CMK (cell line): ENCODE measurements around the gene SMIM41.
"Not testable (repeated sequence)": the region's sequence is repeated elsewhere in the genome, so short reads cannot be mapped to it uniquely, and the experiment has no call there.

Experiments
- DNase-seq: peaks from one replicate; pipeline ENCODE4 v3.0.0-alpha.2; 2010; ENCODE audit warnings: low read depth

The SMIM41 gene

DNA sequence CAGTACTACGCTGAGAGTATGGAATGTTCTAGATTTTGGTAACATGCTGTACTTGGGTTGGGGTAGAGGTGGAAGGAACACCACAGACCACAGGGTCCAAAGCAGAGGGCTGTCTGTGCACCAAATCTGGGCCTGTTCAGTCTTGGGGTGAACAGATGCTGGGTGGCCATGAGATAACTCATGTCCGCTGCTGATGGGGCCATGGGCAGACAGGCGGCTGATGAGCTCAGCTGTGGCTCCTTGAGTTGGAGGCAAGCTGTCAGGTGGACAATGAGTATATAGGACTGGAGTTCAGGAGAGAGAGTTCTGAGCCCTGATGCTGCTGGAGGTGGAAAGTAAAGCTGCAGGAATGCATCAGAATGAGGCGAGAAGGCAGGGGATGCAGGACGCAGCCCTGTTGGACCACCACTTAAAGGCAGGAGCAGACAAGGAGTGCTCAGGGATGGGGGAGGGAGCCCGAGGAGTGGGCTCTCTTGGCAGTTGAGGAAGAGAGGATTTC lies 6.2 kb downstream of the SMIM41 start:
- no peak for DNase-seq

DNA sequence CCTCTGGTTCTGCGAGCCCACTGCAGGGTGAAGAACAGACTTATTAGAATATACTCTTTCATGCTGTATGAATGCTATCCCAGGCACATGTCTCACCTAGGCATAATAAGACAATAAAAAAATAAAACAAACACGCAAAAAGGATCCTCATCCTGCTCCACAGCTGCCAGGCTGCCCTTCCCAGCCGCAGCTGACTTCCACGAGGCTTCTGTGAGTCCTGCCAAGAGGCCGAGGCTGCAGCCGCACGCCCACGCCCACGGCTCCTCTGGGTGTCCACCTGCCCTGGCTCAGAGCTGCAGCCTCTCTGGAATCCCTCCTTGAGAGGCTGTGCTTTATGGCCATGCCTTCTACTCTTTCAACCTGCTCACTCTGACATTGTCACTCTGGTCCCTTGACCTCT lies 6.9 kb downstream of the SMIM41 start:
- no peak for DNase-seq

GRCh38 chr12:52086944-52087835 lies 7.7 kb downstream of the SMIM41 start:
- no peak for DNase-seq

DNA sequence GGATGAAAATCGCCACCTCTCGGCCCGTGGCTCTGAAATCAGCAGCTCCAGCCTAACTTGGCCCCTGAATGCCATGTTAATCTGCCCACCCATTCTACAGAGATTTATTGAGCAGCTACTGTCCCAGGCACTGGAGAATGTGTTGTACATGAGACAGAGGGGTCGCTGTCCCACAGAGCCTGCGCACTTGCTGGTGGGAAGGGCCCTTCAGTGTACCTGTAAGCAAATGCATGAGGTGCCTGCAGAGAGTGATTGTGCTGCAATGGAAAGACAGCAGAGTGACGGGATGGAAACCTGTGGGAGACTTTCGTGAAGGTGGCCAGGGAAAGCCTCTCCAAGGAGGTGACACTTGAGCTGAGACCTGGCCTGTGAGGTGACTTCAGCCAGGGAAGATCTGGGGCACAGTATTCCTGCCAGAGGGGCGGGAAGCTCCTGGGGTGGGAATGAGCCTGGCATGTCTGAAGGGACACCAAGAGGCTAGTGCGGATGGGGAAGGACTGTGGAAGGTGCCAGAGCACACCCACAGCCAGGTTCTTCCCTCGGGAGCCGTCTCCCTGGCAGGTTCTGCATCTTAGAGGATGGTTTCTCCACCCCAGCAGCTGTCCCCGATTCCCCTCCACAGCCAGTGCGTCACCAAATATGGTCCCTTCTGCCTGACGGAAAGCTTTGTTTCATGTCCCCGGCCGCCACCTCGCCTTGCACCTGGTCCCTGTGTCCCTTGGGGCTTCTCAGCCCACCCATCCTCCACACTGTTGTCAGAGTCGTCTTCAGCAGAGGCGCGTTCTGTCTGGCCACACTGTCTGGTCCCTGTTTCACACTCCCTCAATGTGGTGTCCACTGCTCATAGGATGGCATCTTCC lies 8.7 kb downstream of the SMIM41 start:
- DNase-seq = no peak

GRCh38 chr12:52089491-52089890 lies 10.0 kb downstream of the SMIM41 start:
- DNase-seq = no peak

DNA sequence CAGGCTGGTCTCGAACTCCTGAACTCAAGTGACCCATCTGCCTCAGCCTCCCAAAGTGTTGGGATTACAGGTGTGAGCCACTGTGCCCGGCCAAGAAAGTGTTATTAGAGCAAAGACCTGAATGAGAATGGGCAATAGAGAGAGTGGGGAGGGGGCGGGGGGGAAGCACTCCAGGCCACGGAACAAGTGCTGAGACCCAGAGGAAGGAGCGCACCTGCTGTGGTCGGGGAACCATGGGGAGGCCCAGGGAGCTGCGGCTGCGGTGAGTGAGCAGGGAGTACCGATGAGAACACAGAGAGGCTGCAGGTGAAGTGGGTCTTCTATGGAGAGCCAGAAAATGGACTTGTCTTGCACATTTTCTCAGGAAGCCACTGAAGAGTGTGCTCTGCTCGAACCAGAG lies 10.8 kb downstream of the SMIM41 start:
- no peak for DNase-seq

DNA sequence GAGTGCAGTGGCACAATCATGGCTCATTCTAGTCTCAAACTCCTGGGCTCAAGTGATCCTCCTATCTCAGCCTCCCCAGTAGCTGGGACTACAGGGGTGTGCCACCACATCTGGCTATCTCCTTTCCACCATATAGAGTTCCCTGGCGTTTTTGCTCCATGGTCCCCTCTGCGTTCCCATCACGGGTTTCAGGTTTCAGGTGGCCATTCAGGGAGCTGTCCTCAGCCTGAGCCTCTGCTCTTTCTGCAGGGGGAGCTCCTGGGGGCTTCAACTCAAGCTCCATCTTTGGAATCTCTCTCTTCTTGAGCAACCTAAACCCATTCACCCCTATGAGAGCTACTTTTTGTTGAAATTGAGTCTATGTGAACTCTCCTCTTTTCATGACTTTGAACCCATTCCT lies 11.6 kb downstream of the SMIM41 start:
- DNase-seq = no peak

- no peak for DNase-seq
Observed at GRCh38 chr12:52091869-52092268, 12.4 kb downstream of the SMIM41 start.

- DNase-seq = no peak
Observed at GRCh38 chr12:52093346-52093745, 13.8 kb downstream of the SMIM41 start.

- DNase-seq = no peak
Observed at GRCh38 chr12:52096332-52097044, 17.0 kb downstream of the SMIM41 start.

GRCh38 chr12:52097045-52097666 lies 17.7 kb downstream of the SMIM41 start:
- DNase-seq = no peak

GRCh38 chr12:52104431-52105089 lies 25.1 kb downstream of the SMIM41 start:
- DNase-seq = not testable (repeated sequence)

- DNase-seq = not testable (repeated sequence)
Observed at GRCh38 chr12:52116222-52117125, 37.0 kb downstream of the SMIM41 start.

DNA sequence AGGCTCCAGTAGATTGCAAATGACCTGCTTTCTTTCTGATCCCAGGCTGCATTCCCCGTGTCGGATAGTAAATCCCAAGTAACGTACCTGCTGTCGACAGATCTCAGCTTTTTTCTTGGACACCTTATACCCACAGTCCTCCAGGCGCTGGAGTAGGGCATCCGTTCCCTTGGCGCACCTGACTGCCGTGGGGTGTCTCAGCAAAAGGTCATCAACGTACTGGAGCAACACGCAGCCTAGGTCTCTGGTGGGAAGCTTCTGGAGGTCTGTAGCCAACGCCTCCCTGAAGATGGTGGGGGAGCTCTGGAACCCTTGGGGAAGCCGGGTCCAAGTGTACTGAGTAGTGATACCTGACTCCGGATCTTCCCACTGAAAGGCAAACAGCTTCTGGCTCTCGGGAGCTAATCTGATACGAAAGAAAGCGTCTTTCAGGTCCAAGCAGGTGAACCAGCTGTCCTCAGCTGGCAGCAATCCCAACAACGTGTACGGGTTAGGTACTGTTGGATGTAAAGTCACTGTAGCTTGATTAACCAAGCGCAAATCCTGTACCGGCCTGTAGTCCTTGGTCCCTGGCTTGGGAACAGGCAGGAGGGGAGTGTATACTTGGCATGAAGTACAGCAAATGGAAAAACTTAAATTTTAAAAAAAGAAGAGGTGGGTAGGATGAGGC lies 38.4 kb downstream of the SMIM41 start:
- DNase-seq = not testable (repeated sequence)

DNA sequence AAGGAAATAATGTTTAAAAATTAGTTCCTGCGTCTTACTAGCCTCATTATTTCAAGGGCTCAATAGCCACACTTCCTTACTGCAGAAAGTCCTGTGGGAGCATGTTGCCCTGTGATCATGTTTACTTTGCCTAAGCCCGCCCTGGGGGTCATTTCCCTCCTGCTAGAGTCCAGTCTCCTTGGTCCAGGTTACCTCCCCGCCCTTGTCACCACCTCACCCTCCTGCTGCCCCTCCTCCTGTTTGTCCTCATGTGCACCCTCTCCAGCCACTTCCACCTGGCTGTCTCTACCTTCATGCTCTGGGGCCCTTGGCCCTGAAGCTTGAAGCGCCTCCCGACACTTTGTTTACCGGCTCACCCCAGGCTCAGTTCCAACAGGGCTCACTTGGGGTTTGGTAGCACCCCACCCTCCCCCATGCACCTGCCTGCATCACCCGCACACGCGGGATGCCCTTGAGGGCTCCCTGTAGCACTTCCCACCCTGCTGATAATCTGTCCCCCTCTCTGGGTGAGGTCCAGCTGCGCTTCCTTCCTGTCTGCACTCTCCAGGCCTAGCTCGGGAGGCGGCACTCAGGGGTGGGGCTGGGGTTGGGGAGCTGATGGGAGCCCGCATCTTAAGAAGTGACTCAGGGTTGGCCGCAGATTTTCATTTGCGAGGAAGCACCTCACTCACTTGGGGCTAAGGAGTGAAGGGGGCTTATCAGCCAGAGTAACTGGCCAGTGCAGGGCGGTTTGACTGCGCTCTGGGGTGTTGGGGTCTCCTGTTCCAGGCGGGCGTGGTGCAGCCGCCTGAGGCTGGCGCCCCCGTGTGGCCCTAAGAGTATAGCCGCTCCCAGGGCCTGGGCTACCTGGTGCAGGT lies 40.1 kb downstream of the SMIM41 start:
- no peak for DNase-seq

DNA sequence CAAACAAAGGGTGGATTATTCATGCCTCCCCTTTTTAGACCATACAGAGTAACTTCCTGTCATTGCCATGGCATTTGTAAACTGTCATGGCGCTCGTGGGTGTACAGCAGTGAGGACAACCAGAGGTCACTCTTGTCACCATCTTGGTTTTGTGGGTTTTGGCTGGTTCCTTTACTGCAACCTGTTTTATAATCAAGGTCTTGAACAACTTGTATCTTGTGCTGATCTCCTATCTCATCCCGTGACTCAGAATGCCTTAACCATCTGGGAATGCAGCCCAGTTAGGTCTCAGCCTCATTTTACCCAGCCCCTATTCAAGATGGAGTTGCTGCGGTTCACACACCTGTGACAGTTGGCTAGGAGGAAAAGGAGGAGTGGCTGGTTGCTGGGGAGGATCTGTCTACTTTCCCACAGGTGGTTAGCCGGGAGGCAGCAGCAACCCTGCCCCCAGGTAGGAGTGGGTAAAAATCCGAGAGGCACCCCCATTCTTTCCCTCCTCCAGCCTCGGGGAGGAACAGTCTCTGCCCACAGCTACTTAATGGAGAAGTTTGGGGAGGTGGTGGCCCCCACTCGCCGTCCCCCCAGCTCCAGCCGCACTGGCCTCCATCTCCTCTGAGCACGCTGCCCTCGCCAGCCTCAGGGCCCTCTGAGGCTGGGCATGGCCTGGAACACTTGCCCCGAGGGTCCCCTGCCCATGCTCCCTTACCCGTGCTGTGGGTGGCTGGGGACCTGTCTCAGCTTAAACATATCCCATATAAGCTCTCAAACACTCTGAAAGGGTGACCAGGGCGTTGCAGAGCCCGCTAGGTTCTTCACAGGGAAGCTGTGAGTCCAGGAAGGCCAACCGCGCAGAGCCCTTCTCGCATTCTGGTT lies 41.7 kb downstream of the SMIM41 start:
- no peak for DNase-seq

GRCh38 chr12:52121824-52122539 lies 42.5 kb downstream of the SMIM41 start:
- no peak for DNase-seq
